Measurements from ENCODE around the gene ALKBH4.
"Not testable (repeated sequence)": the region's sequence is repeated elsewhere in the genome, so short reads cannot be mapped to it uniquely, and the experiment has no call there.

Gene ALKBH4

DNA sequence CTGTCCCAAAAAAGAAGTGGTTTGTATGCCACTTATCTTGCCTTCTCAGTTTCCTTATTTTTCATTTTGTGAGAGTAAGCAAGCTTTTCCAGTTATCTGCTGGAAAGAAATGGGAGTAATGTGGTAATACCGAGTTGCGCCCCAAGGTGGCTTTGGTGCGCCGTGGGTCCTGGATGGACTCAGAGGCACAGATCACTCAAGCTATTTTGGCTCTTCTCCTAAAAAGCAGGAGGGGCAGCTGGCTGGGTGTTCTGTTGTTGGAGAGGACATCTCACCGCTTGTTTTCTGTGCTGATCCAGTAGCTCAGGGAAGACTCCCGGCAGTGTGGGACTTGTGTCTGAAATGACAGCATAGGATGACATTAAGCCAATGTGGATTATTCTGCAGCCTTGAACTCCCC is 52.1 kb downstream of the ALKBH4 start:
- DNase-seq, result peak; percentile 42
- in situ Hi-C loops (cut with HindIII; ENCODE audit: low pct_ligation_motif_present, low pct_unique_long_range_greater_than_20kb, low sequenced_read_pairs), result no loop called here

DNA sequence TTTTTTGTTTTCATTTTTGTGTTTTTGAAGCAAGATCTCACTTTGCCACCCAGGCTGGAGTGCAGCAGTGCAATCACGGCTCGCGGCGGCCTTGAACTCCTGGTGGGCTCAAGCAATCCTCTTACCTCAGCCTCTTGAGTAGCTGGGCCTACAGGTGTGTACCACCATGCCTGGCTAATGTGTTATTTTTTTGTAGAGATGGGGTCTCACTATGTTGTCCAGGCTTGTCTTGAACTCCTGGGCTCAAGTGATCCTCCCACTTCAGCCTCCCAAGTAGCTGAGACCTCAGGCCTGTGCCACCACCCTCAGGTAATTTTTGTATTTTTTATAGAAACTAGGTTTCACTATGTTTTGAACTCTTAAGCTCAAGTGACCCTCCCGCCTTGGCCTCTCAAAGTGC is 53.7 kb downstream of the ALKBH4 start:
- in situ Hi-C loops (cut with HindIII; ENCODE audit: low pct_ligation_motif_present, low pct_unique_long_range_greater_than_20kb, low sequenced_read_pairs), result no loop called here
- DNase-seq, result no peak

- in situ Hi-C loops (cut with HindIII; ENCODE audit: low pct_ligation_motif_present, low pct_unique_long_range_greater_than_20kb, low sequenced_read_pairs), result no loop called here
- no peak for DNase-seq
Observed at GRCh38 chr7:102410123-102410522, 54.5 kb downstream of the ALKBH4 start.

GRCh38 chr7:102409340-102409739 is 55.3 kb downstream of the ALKBH4 start:
- DNase-seq, result no peak
- in situ Hi-C loops (cut with HindIII; ENCODE audit: low pct_ligation_motif_present, low pct_unique_long_range_greater_than_20kb, low sequenced_read_pairs), result no loop called here

DNA sequence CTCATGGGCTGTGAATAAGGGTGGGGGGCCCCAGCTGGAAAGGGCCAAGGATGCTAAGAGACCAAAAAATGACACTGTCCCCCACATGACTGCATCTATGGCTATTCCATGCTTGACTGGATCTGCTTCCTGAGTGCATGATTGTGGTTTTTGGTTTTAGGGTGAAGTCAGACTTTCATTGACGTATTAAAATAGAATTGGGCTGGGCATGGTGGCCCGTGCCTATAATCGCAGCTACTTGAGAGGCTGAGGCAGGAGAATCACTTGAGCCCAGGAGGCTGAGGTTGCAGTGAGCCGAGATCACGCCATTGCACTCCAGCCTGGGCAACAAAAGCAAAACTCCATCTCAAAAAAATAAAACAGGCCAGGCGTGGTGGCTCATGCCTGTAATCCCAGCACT is 56.1 kb downstream of the ALKBH4 start:
- in situ Hi-C loops (cut with HindIII; ENCODE audit: low pct_ligation_motif_present, low pct_unique_long_range_greater_than_20kb, low sequenced_read_pairs), result not testable (repeated sequence)
- peak; percentile 77 for DNase-seq

GRCh38 chr7:102407910-102408309 is 56.8 kb downstream of the ALKBH4 start:
- no peak for DNase-seq
- in situ Hi-C loops (cut with HindIII; ENCODE audit: low pct_ligation_motif_present, low pct_unique_long_range_greater_than_20kb, low sequenced_read_pairs), result no loop called here

Data from ACHN (cell line).